Panc1 (cell line): ENCODE measurements around the gene ABRAXAS1. TPM values are rescaled to one million over a fixed set of nuclear protein-coding genes. Genes with fewer than 3 reads are reported as not detected.

Experiments used
- ATAC-seq: fragments of 200-7000 bp; cut with Tn5 transposase; 2 replicates; pipeline ENCODE4 v1.9.1; 2020; ENCODE audit warnings: mild to moderate bottlenecking, moderate library complexity
- BruUV-seq: library from RNA; stranded (reverse); fragments of 400-500 nt; replicated peaks from 2 replicates; lab custom pipeline; 2021; lab: Mats Ljungman, UMichigan
- CTCF ChIA-PET: fragments of 300-600 bp; sonication (Branson Sonifier 250); formaldehyde crosslinking; loops from one replicate; lab custom pipeline; 2022; ENCODE audit warnings: antibody characterized with exemption; lab: Charles Lee
- POLR2A ChIA-PET: fragments of 300-600 bp; sonication (Branson Sonifier 250); formaldehyde crosslinking; loops from one replicate; lab custom pipeline; 2022; ENCODE audit warnings: antibody characterized with exemption; lab: Charles Lee
- DNase-seq: peaks from one replicate; pipeline ENCODE4 v3.0.0-alpha.2; 2010; ENCODE audit warnings: low read depth, low spot score
- H3K27ac ChIP-seq: 2 replicates; pipeline ENCODE4 v1.5.1; 2011; ENCODE audit warnings: mild to moderate bottlenecking, low read length, inconsistent platforms
- H3K27me3 ChIP-seq: fragments of 200-500 bp; sonication (Bioruptor generic); 2 replicates; pipeline ENCODE4 v1.6.0; 2014; ENCODE audit warnings: low read length, inconsistent platforms; ENCODE audit not compliant: control insufficient read depth, insufficient read depth
- H3K36me3 ChIP-seq: fragments of 200-500 bp; sonication (Bioruptor generic); 2 replicates; pipeline ENCODE4 v1.5.1; 2014; ENCODE audit warnings: inconsistent platforms, mild to moderate bottlenecking, low read length, moderate library complexity; ENCODE audit not compliant: control insufficient read depth, insufficient read depth
- H3K4me1 ChIP-seq: 2 replicates; pipeline ENCODE4 v1.5.1; 2011; ENCODE audit warnings: inconsistent platforms, mild to moderate bottlenecking, low read length, moderate library complexity; ENCODE audit not compliant: control insufficient read depth, insufficient read depth
- H3K4me3 ChIP-seq, 2 experiments: 2 replicates each; pipeline ENCODE4 v1.5.1; 2011 to 2012; ENCODE audit warnings: low read depth in 2 of 2, low read length in 2 of 2, mild to moderate bottlenecking in 2 of 2, inconsistent platforms in 1 of 2, moderate library complexity in 1 of 2
- H3K9me3 ChIP-seq: fragments of 200-500 bp; sonication (Bioruptor generic); 2 replicates; pipeline ENCODE4 v1.5.1; 2014; ENCODE audit warnings: low read depth, mild to moderate bottlenecking, inconsistent platforms, low read length, moderate library complexity; ENCODE audit not compliant: control insufficient read depth, insufficient read depth
- POLR2AphosphoS5 ChIP-seq: IDR thresholded peaks from 2 replicates; pipeline ENCODE4 v1.6.1; 2012; ENCODE audit warnings: mild to moderate bottlenecking, low read depth, low read length, moderate library complexity
- SIN3A ChIP-seq: IDR thresholded peaks from 2 replicates; pipeline ENCODE4 v1.6.1; 2012; ENCODE audit warnings: low read depth, mild to moderate bottlenecking, low read length, moderate library complexity, borderline replicate concordance; ENCODE audit not compliant: insufficient read depth
- TCF7L2 ChIP-seq: IDR thresholded peaks from 2 replicates; pipeline ENCODE4 v1.6.1; 2011; ENCODE audit warnings: mild to moderate bottlenecking, low read depth, low read length, inconsistent platforms
- in situ Hi-C: cut with HindIII; loops from 2 replicates; pipeline ENCODE4 v1.10.0; 2016; ENCODE audit warnings: low sequenced_read_pairs, low pct_unique_long_range_greater_than_20kb
- intact Hi-C: fragments of 100-400 bp; cut with micrococcal nuclease; formaldehyde crosslinking; loops from one replicate; pipeline ENCODE4 v1.10.0; 2022; ENCODE audit not compliant: unreplicated experiment
- total RNA-seq: library from RNA; stranded (reverse); gene quantifications from one replicate; pipeline ENCODE4 v1.2.1, GENCODE V29; 2021; ENCODE audit not compliant: unreplicated experiment
- TF ChIP-seq, protein P1 (sequence below): fragments of 450-650 bp; IDR thresholded peaks from 2 replicates; pipeline ENCODE4 v1.5.1; 2017; ENCODE audit warnings: mild to moderate bottlenecking
- TF ChIP-seq, protein P2 (sequence below), 2 experiments: IDR thresholded peaks; 2 replicates each; pipeline ENCODE4 v1.6.1; 2011 to 2012; ENCODE audit warnings: low read depth in 2 of 2, control low read depth in 1 of 2, low read length in 1 of 2, mild to moderate bottlenecking in 1 of 2, moderate library complexity in 1 of 2; ENCODE audit not compliant: insufficient read depth in 1 of 2

The ABRAXAS1 gene
- total RNA-seq, 1 experiment from 2014 or later: 8.3 TPM

DNA sequence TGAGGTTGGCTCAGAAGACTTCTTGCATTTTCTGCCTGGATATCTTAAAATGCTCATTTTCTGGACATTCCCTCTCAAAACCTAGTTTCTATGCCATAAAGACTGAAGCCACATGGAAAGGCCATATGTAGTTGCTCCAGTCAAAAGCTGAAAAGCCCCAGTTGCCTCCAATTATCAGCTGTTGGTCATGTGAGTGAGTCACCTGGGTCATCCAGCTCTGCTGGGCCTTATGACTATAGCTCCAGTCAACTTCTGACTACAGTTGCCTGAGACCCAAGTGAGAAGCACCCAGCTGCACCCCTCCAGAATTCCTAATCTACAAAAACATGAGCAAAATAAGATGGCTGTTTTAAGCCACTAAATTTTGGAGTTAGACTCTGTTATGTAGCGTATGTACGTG lies 71.2 kb downstream of the ABRAXAS1 start:
- no peaks in the 10 kb centered on the region for H3K4me1 ChIP-seq
- H3K27me3 ChIP-seq: no peaks in the 10 kb centered on the region
- no peak overlapping the region for H3K27ac ChIP-seq
- no TSS peak for BruUV-seq
- in situ Hi-C loops: no loop called here
- ChIA-PET CTCF (no interaction called here), POLR2A (no interaction called here)
- intact Hi-C loops: no loop called here
- H3K4me3 ChIP-seq: no peak overlapping the region
- TF ChIP-seq TCF7L2 (no peak), SIN3A (no peak), POLR2AphosphoS5 (no peak)
- TF ChIP-seq, protein P1, sequence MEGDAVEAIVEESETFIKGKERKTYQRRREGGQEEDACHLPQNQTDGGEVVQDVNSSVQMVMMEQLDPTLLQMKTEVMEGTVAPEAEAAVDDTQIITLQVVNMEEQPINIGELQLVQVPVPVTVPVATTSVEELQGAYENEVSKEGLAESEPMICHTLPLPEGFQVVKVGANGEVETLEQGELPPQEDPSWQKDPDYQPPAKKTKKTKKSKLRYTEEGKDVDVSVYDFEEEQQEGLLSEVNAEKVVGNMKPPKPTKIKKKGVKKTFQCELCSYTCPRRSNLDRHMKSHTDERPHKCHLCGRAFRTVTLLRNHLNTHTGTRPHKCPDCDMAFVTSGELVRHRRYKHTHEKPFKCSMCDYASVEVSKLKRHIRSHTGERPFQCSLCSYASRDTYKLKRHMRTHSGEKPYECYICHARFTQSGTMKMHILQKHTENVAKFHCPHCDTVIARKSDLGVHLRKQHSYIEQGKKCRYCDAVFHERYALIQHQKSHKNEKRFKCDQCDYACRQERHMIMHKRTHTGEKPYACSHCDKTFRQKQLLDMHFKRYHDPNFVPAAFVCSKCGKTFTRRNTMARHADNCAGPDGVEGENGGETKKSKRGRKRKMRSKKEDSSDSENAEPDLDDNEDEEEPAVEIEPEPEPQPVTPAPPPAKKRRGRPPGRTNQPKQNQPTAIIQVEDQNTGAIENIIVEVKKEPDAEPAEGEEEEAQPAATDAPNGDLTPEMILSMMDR: no peak
- TF ChIP-seq, protein P2, sequence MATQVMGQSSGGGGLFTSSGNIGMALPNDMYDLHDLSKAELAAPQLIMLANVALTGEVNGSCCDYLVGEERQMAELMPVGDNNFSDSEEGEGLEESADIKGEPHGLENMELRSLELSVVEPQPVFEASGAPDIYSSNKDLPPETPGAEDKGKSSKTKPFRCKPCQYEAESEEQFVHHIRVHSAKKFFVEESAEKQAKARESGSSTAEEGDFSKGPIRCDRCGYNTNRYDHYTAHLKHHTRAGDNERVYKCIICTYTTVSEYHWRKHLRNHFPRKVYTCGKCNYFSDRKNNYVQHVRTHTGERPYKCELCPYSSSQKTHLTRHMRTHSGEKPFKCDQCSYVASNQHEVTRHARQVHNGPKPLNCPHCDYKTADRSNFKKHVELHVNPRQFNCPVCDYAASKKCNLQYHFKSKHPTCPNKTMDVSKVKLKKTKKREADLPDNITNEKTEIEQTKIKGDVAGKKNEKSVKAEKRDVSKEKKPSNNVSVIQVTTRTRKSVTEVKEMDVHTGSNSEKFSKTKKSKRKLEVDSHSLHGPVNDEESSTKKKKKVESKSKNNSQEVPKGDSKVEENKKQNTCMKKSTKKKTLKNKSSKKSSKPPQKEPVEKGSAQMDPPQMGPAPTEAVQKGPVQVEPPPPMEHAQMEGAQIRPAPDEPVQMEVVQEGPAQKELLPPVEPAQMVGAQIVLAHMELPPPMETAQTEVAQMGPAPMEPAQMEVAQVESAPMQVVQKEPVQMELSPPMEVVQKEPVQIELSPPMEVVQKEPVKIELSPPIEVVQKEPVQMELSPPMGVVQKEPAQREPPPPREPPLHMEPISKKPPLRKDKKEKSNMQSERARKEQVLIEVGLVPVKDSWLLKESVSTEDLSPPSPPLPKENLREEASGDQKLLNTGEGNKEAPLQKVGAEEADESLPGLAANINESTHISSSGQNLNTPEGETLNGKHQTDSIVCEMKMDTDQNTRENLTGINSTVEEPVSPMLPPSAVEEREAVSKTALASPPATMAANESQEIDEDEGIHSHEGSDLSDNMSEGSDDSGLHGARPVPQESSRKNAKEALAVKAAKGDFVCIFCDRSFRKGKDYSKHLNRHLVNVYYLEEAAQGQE (IDR thresholded peaks at IDR 0.05; ENCODE audit: insufficient read depth in 1 of 2, low read depth in 2 of 2, low read length in 1 of 2): no peak
- DNase-seq: no peak
- H3K36me3 ChIP-seq: no peaks in the 10 kb centered on the region; the same call in 1 of the 2 replicates
- ATAC-seq: no peak
- H3K9me3 ChIP-seq: no peaks in the 10 kb centered on the region

Other genes with a start within 250 kb of the ABRAXAS1 start
- 28.1 TPM for gene COQ2, start 200.3 kb downstream of the ABRAXAS1 start, total RNA-seq
- gene HPSE, start 150.3 kb downstream of the ABRAXAS1 start, total RNA-seq: 2.6 TPM
- 9.3 TPM for gene HELQ, start 29.3 kb downstream of the ABRAXAS1 start, total RNA-seq
- 50.8 TPM for gene MRPS18C, start 29.0 kb downstream of the ABRAXAS1 start, total RNA-seq
- gene GPAT3, start 51.0 kb upstream of the ABRAXAS1 start, total RNA-seq: 15.1 TPM